ENCODE measurements around the gene CCSAP.

DNA sequence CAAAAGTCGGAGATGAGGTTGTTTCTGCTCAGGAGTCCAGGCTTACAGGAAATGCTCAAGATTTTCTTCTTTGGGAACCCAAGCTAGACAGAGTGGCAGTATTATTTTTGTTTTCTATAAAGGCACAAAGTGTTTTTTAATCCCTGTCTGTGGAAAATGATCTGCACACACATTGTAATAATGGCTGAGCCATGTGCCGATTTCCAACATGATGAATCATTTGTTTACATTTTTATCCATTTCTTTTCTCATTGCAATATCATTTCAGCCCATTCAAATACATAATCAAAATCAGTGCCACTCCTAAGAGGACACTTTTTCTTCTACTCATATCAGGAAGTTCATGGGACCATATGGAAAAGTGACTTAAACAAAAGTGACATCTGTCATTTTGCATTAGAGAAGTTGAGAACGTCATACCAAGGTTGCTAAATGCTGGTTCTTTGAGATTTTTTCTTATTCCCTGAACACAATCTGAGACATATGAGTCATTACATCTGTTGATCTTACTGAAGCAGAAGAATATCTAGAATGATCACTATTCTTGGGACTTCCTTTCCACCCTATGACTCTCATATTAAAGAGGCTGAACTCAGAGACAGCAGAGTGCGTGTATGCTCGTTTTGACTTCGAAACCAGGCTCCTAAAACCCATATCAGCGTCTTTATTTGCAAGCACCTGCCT, 46.2 kb upstream of the CCSAP start:
- TF ChIP-seq, protein P1, sequence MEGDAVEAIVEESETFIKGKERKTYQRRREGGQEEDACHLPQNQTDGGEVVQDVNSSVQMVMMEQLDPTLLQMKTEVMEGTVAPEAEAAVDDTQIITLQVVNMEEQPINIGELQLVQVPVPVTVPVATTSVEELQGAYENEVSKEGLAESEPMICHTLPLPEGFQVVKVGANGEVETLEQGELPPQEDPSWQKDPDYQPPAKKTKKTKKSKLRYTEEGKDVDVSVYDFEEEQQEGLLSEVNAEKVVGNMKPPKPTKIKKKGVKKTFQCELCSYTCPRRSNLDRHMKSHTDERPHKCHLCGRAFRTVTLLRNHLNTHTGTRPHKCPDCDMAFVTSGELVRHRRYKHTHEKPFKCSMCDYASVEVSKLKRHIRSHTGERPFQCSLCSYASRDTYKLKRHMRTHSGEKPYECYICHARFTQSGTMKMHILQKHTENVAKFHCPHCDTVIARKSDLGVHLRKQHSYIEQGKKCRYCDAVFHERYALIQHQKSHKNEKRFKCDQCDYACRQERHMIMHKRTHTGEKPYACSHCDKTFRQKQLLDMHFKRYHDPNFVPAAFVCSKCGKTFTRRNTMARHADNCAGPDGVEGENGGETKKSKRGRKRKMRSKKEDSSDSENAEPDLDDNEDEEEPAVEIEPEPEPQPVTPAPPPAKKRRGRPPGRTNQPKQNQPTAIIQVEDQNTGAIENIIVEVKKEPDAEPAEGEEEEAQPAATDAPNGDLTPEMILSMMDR (IDR thresholded peaks at IDR 0.05) = no peak
- no peak for TF ChIP-seq POLR2A (IDR thresholded peaks at IDR 0.05)

Data from uterus (tissue), 2 donors.